Nephron progenitor cell (in vitro differentiated cells): ENCODE measurements around the gene PHF21B.

ENCODE experiments used
- DNase-seq: peaks from one replicate; pipeline ENCODE4 v3.0.0; 2021
- H3K27ac Mint-ChIP-seq: 2 replicates; pipeline ENCODE4 v1.8.0; 2021; ENCODE audit warnings: mild to moderate bottlenecking, moderate library complexity, mixed read lengths
- H3K27me3 Mint-ChIP-seq: 2 replicates; pipeline ENCODE4 v1.8.0; 2021; ENCODE audit warnings: mild to moderate bottlenecking, low read depth, mixed read lengths; ENCODE audit not compliant: poor library complexity
- H3K36me3 Mint-ChIP-seq: 2 replicates; pipeline ENCODE4 v1.8.0; 2021; ENCODE audit warnings: low read depth, mixed read lengths
- H3K4me1 Mint-ChIP-seq: 2 replicates; pipeline ENCODE4 v1.8.0; 2021; ENCODE audit warnings: mixed read lengths
- H3K4me3 Mint-ChIP-seq: 2 replicates; pipeline ENCODE4 v1.8.0; 2021; ENCODE audit warnings: mild to moderate bottlenecking, moderate library complexity, mixed read lengths
- H3K9me3 Mint-ChIP-seq: 2 replicates; pipeline ENCODE4 v1.8.0; 2021; ENCODE audit warnings: mild to moderate bottlenecking, moderate library complexity, mixed read lengths
- CTCF ChIP-seq: fragments of 200-600 bp; sonication (generic); IDR thresholded peaks from 2 replicates; pipeline ENCODE4 v1.5.0; 2021; ENCODE audit warnings: antibody characterized with exemption

Gene PHF21B

GRCh38 chr22:45031629-45032403, 22.0 kb upstream of the PHF21B start:
- no peak for TF ChIP-seq CTCF
- no peaks in the 10 kb centered on the region for H3K36me3 Mint-ChIP-seq
- no peak for DNase-seq
- peaks cover 5% of the 10 kb centered on the region for H3K4me1 Mint-ChIP-seq
- no peaks in the 10 kb centered on the region for H3K9me3 Mint-ChIP-seq
- H3K27ac Mint-ChIP-seq, result no peak overlapping the region
- peaks cover 46% of the 10 kb centered on the region for H3K27me3 Mint-ChIP-seq
- H3K4me3 Mint-ChIP-seq, result no peak overlapping the region

DNA sequence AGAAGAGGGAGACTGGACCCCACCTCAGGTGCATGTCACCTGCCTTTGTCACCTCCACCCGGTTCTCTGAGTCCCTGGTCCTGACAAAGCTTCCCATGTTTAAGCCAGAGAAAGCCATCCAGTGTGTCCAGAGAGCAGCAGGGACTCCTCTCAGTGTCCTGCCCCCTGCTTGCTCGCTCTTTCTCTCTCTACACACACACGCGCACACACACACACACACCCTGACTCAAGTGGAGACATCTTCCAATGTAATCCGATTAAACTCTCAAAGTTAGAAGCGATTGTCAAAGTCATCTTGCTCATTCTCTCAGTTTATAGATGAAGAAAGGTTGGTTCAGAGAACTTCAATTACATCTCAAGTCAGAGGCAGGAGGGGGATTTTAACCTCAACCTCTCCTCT, 19.7 kb upstream of the PHF21B start:
- no peaks in the 10 kb centered on the region for H3K36me3 Mint-ChIP-seq
- no peak for DNase-seq
- no peaks in the 10 kb centered on the region for H3K9me3 Mint-ChIP-seq
- no peak overlapping the region for H3K27ac Mint-ChIP-seq
- TF ChIP-seq CTCF, result no peak
- peaks cover 5% of the 10 kb centered on the region for H3K4me1 Mint-ChIP-seq
- H3K27me3 Mint-ChIP-seq, result peaks cover 52% of the 10 kb centered on the region
- H3K4me3 Mint-ChIP-seq, result no peak overlapping the region

GRCh38 chr22:45026511-45026910, 16.7 kb upstream of the PHF21B start:
- DNase-seq, result no peak
- peaks cover 5% of the 10 kb centered on the region for H3K4me1 Mint-ChIP-seq
- H3K9me3 Mint-ChIP-seq, result no peaks in the 10 kb centered on the region
- no peak for TF ChIP-seq CTCF
- no peak overlapping the region for H3K27ac Mint-ChIP-seq
- no peaks in the 10 kb centered on the region for H3K36me3 Mint-ChIP-seq
- peaks cover 53% of the 10 kb centered on the region for H3K27me3 Mint-ChIP-seq
- no peak overlapping the region for H3K4me3 Mint-ChIP-seq

- no peak overlapping the region for H3K27ac Mint-ChIP-seq
- H3K9me3 Mint-ChIP-seq, result no peaks in the 10 kb centered on the region
- peaks cover 52% of the 10 kb centered on the region for H3K27me3 Mint-ChIP-seq
- no peak overlapping the region for H3K4me3 Mint-ChIP-seq
- TF ChIP-seq CTCF, result no peak
- no peaks in the 10 kb centered on the region for H3K36me3 Mint-ChIP-seq
- no peaks in the 10 kb centered on the region for H3K4me1 Mint-ChIP-seq
- no peak for DNase-seq
Observed at GRCh38 chr22:45023431-45023830, 13.6 kb upstream of the PHF21B start.

GRCh38 chr22:45019861-45020655, 10.3 kb upstream of the PHF21B start:
- Mint-ChIP-seq H3K36me3 (no peaks in the 10 kb centered on the region), H3K4me3 (no peak overlapping the region), H3K4me1 (no peaks in the 10 kb centered on the region), H3K27ac (no peak overlapping the region), H3K9me3 (no peaks in the 10 kb centered on the region), H3K27me3 (peaks cover 53% of the 10 kb centered on the region)
- no peak for DNase-seq
- no peak for TF ChIP-seq CTCF
